Stimulated activated CD8-positive, alpha-beta memory T cell treated with anti-CD3 and anti-CD28 coated beads, Interleukin-7, amount 100 ng/mL, for 4 hours (primary cell): ENCODE measurements around the gene UBE2J1.

ENCODE experiments used
- DNase-seq, 2 donors: peaks; one replicate each; pipeline ENCODE4 v3.0.0-alpha.2; 2020; ENCODE audit warnings: low read depth in 2 of 2

UBE2J1 gene

GRCh38 chr6:89290401-89291155, 61.9 kb downstream of the UBE2J1 start:
- no peak for DNase-seq

- no peak for DNase-seq
Observed at GRCh38 chr6:89289710-89290109, 62.8 kb downstream of the UBE2J1 start.

GRCh38 chr6:89287351-89288028, 65.0 kb downstream of the UBE2J1 start:
- no peak for DNase-seq

- no peak for DNase-seq
Observed at GRCh38 chr6:89286516-89286915, 66.0 kb downstream of the UBE2J1 start.

- no peak for DNase-seq
Observed at GRCh38 chr6:89284963-89285735, 67.4 kb downstream of the UBE2J1 start.

- DNase-seq: no peak
Observed at GRCh38 chr6:89284081-89284480, 68.4 kb downstream of the UBE2J1 start.

GRCh38 chr6:89282749-89283148, 69.8 kb downstream of the UBE2J1 start:
- no peak for DNase-seq

- DNase-seq: no peak
Observed at GRCh38 chr6:89281779-89282246, 70.7 kb downstream of the UBE2J1 start.

- no peak for DNase-seq
Observed at GRCh38 chr6:89278956-89279355, 73.6 kb downstream of the UBE2J1 start.
